Measurements from ENCODE around the gene C2orf78.

- TF ChIP-seq CTCF (IDR thresholded peaks at IDR 0.05; ENCODE audit: insufficient read depth, low read length, poor library complexity, severe bottlenecking): no peak
- no peak for TF ChIP-seq EZH2phosphoT487 (conservative IDR thresholded peaks at IDR 0.05; ENCODE audit: low read length)
Measured at GRCh38 chr2:73823416-73823815, 39.4 kb downstream of the C2orf78 start.

All from SU-DHL-6 (cell line).